Natural killer cell (primary cell): ENCODE data around the gene PYHIN1. TPM values are rescaled to one million over a fixed set of nuclear protein-coding genes. Genes with fewer than 3 reads are reported as not detected.
A peak's percentile ranks its signal among the peaks of the same experiment; 100 is the strongest.

Source experiments
- ATAC-seq, 3 donors: fragments of 150-1000 bp in 2 of 3; fragments of 200-7000 bp in 1 of 3; cut with Tn5 transposase; 1 replicate in 1 of 3; 2 replicates in 2 of 3; pipeline ENCODE4 v1.10.0; 2021; ENCODE audit warnings: mild to moderate bottlenecking in 2 of 3, moderate library complexity in 2 of 3
- DNase-seq, 2 donors: peaks; one replicate each; pipeline versions ENCODE4 v3.0.0 to v3.0.0-alpha.2; 2013 to 2021; ENCODE audit warnings: mixed read lengths in 1 of 2
- H3K27ac ChIP-seq: one replicate; pipeline ENCODE4 v1.5.1; 2013; ENCODE audit warnings: mild to moderate bottlenecking, low read length
- H3K27me3 ChIP-seq: one replicate; pipeline ENCODE4 v1.6.1; 2013; ENCODE audit warnings: low read length; ENCODE audit not compliant: control insufficient read depth, insufficient read depth
- H3K36me3 ChIP-seq: one replicate; pipeline ENCODE4 v1.6.1; 2013; ENCODE audit warnings: low read length; ENCODE audit not compliant: control insufficient read depth, insufficient read depth
- H3K4me1 ChIP-seq: one replicate; pipeline ENCODE4 v1.6.1; 2013; ENCODE audit warnings: low read length; ENCODE audit not compliant: control insufficient read depth, insufficient read depth
- H3K4me3 ChIP-seq: one replicate; pipeline ENCODE4 v1.5.1; 2013; ENCODE audit warnings: low read length
- H3K9me3 ChIP-seq: one replicate; pipeline ENCODE4 v1.6.1; 2013; ENCODE audit warnings: low read length; ENCODE audit not compliant: control insufficient read depth, insufficient read depth
- H3K27ac Mint-ChIP-seq, 2 donors: one replicate each; pipeline ENCODE4 v1.8.0; 2022; ENCODE audit warnings: mild to moderate bottlenecking in 2 of 2, mixed read lengths in 2 of 2, moderate library complexity in 1 of 2
- H3K27me3 Mint-ChIP-seq, 2 donors: one replicate each; pipeline ENCODE4 v1.8.0; 2022; ENCODE audit warnings: low read depth in 2 of 2, mixed read lengths in 2 of 2
- H3K36me3 Mint-ChIP-seq: one replicate; pipeline ENCODE4 v1.8.0; 2022; ENCODE audit warnings: mixed read lengths
- H3K4me1 Mint-ChIP-seq, 2 donors: one replicate each; pipeline ENCODE4 v1.8.0; 2022; ENCODE audit warnings: mixed read lengths in 2 of 2
- H3K4me3 Mint-ChIP-seq: one replicate; pipeline ENCODE4 v1.8.0; 2022; ENCODE audit warnings: mild to moderate bottlenecking, moderate library complexity, mixed read lengths
- H3K9me3 Mint-ChIP-seq, 2 donors: one replicate each; pipeline ENCODE4 v1.8.0; 2022; ENCODE audit warnings: mixed read lengths in 2 of 2
- CTCF ChIP-seq: fragments of 200-600 bp; IDR thresholded peaks from one replicate; pipeline ENCODE4 v1.8.0; 2022; ENCODE audit warnings: antibody characterized with exemption
- whole genome bisulfite sequencing: methylation state at CpG from one replicate; pipeline ENCODE4 v1.1.7; 2013; ENCODE audit warnings: missing lambda C conversion rate; ENCODE audit not compliant: insufficient coverage; 5-methylcytosine and 5-hydroxymethylcytosine counted together
- intact Hi-C: fragments of 100-400 bp; cut with micrococcal nuclease; formaldehyde crosslinking; loops from one replicate; pipeline ENCODE4 v1.14.2; 2022
- total RNA-seq, 4 donors: library from RNA; stranded (reverse); fragments of 120-200 nt in 1 of 4; gene quantifications; one replicate each; pipeline versions ENCODE4 v1.2.3 to v1.2.4, GENCODE V29; 2013 to 2022

PYHIN1 gene
- total RNA-seq, 3 donors from 2014 or later (not counting 1 experiment from before 2014, with no cell fraction given), result 171 to 313 (median 197) TPM

DNA sequence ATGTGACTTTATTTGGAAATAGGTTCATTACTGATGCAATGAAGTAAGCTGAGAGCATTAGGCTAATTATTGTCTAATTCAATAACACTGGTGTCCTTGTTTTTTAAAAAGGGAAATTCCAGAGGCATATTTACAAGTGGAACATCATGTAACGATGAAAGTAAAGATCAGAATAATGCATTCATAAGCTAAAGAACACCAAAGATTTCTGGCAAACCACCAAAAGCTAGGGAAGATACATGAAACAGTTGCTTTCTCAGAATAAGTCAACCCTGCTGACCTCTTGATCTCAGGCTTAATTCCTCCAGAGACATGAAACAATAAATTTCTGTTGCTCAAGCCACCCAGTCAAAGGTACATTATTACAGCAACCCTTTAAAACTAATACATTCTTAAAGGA is 58.1 kb downstream of the PYHIN1 start:
- Mint-ChIP-seq H3K36me3 (peaks cover 38% of the 10 kb centered on the region), H3K27me3 (no peaks in the 10 kb centered on the region), H3K27ac (peak overlapping the region; percentile 71 to 76), H3K4me1 (peaks cover 63 to 65% of the 10 kb centered on the region in 2 donors), H3K4me3 (no peak overlapping the region), H3K9me3 (peaks cover 0 to 3% of the 10 kb centered on the region in 2 donors)
- Histone ChIP-seq H3K27ac (no peak overlapping the region), H3K4me3 (no peak overlapping the region), H3K27me3 (no peaks in the 10 kb centered on the region), H3K36me3 (peaks cover 25% of the 10 kb centered on the region), H3K4me1 (no peaks in the 10 kb centered on the region), H3K9me3 (no peaks in the 10 kb centered on the region)
- WGBS, result 85% methylated on average over 1 of the region's 1 CpG
- DNase-seq (no peak), ATAC-seq (no peak)
- intact Hi-C loops, result no loop called here
- no peak for TF ChIP-seq CTCF

- H3K36me3 Mint-ChIP-seq, result peaks cover 23% of the 10 kb centered on the region
- peaks cover 69 to 73% of the 10 kb centered on the region in 2 donors for H3K4me1 Mint-ChIP-seq
- no peak overlapping the region for H3K4me3 ChIP-seq
- intact Hi-C loops, result no loop called here
- H3K27me3 ChIP-seq, result no peaks in the 10 kb centered on the region
- peaks cover 0 to 2% of the 10 kb centered on the region in 2 donors for H3K9me3 Mint-ChIP-seq
- peak overlapping the region; percentile 12 to 80 for H3K27ac Mint-ChIP-seq
- DNase-seq (no peak), ATAC-seq (peak in 1 of 3 donors; percentile 49)
- 80% methylated on average over 4 of the region's 4 CpGs for WGBS
- no peak for TF ChIP-seq CTCF
- peaks cover 22% of the 10 kb centered on the region for H3K36me3 ChIP-seq
- no peaks in the 10 kb centered on the region for H3K9me3 ChIP-seq
- H3K4me3 Mint-ChIP-seq, result no peak overlapping the region
- no peak overlapping the region for H3K27ac ChIP-seq
- H3K27me3 Mint-ChIP-seq, result no peaks in the 10 kb centered on the region
- peaks cover 11% of the 10 kb centered on the region for H3K4me1 ChIP-seq
Measured at GRCh38 chr1:158992787-158993312, 61.5 kb downstream of the PYHIN1 start.

- H3K4me1 ChIP-seq, result peaks cover 14% of the 10 kb centered on the region
- H3K27ac ChIP-seq, result peak overlapping the region; percentile 8
- TF ChIP-seq CTCF, result no peak
- H3K9me3 Mint-ChIP-seq, result peaks cover 0 to 2% of the 10 kb centered on the region in 2 donors
- ATAC-seq (no peak), DNase-seq (no peak)
- H3K36me3 Mint-ChIP-seq, result peaks cover 6% of the 10 kb centered on the region
- no peaks in the 10 kb centered on the region for H3K9me3 ChIP-seq
- H3K4me1 Mint-ChIP-seq, result peaks cover 57 to 65% of the 10 kb centered on the region in 2 donors
- intact Hi-C loops, result loop anchor here (5.0 kb wide), 1 partner anchor 795 kb away; no protein-coding TSS in a partner anchor
- peaks cover 12% of the 10 kb centered on the region for H3K36me3 ChIP-seq
- no peaks in the 10 kb centered on the region for H3K27me3 Mint-ChIP-seq
- H3K27me3 ChIP-seq, result no peaks in the 10 kb centered on the region
- 84% methylated on average over 5 of the region's 5 CpGs for WGBS
- H3K27ac Mint-ChIP-seq, result peak overlapping the region; percentile 80 to 90
- no peak overlapping the region for H3K4me3 ChIP-seq
- H3K4me3 Mint-ChIP-seq, result no peak overlapping the region
Measured at GRCh38 chr1:158996998-158997397, 65.6 kb downstream of the PYHIN1 start.
